Upper lobe of left lung (tissue), 6 donors: Measurements from ENCODE around the gene DVL3. TPM values are rescaled to one million over a fixed set of nuclear protein-coding genes. Genes with fewer than 3 reads are reported as not detected.
A peak's percentile ranks its signal among the peaks of the same experiment; 100 is the strongest.

Source experiments
- ATAC-seq, 2 donors: fragments of 200-7000 bp; cut with Tn5 transposase; one replicate each; pipeline ENCODE4 v1.9.1; 2022; ENCODE audit warnings: mild to moderate bottlenecking in 2 of 2, moderate library complexity in 2 of 2; ENCODE audit not compliant: low FRiP score in 2 of 2
- DNase-seq, 2 donors: peaks; one replicate each; pipeline ENCODE4 v3.0.0-alpha.2; 2019 to 2020
- H3K27ac ChIP-seq, 4 donors: fragments of 200-600 bp; sonication (generic); one replicate each; pipeline ENCODE4 v1.5.1; 2016 to 2019
- H3K27me3 ChIP-seq, 4 donors: fragments of 200-600 bp; sonication (generic); one replicate each; pipeline ENCODE4 v1.5.1; 2017 to 2019
- H3K36me3 ChIP-seq, 4 donors: fragments of 200-600 bp; sonication (generic); one replicate each; pipeline ENCODE4 v1.5.1; 2016 to 2019
- H3K4me1 ChIP-seq, 4 donors: fragments of 200-600 bp; sonication (generic); one replicate each; pipeline ENCODE4 v1.5.1; 2018 to 2019
- H3K4me3 ChIP-seq, 4 donors: fragments of 200-600 bp; sonication (generic); one replicate each; pipeline ENCODE4 v1.5.1; 2017 to 2019; ENCODE audit warnings: mild to moderate bottlenecking in 2 of 4, moderate library complexity in 1 of 4
- H3K9me3 ChIP-seq, 4 donors: fragments of 200-600 bp; sonication (generic); one replicate each; pipeline ENCODE4 v1.5.1; 2018 to 2019
- CTCF ChIP-seq, 6 experiments: fragments of 450-650 bp in 4 of 6; fragments of 200-600 bp in 2 of 6; sonication (generic) in 2 of 6; IDR thresholded peaks; one replicate each; pipeline ENCODE4 v1.5.1; 2016 to 2019; ENCODE audit warnings: antibody characterized with exemption in 6 of 6
- EP300 ChIP-seq, 4 donors: sonication (generic); formaldehyde crosslinking; IDR thresholded peaks; one replicate each; pipeline ENCODE4 v1.5.1; 2017; ENCODE audit warnings: antibody characterized with exemption in 4 of 4, control low read depth in 2 of 4
- POLR2A ChIP-seq, 4 donors: fragments of 450-650 bp; IDR thresholded peaks; one replicate each; pipeline ENCODE4 v1.5.1; 2016 to 2017; ENCODE audit warnings: antibody characterized with exemption in 4 of 4, mild to moderate bottlenecking in 2 of 4
- POLR2AphosphoS5 ChIP-seq, 2 donors: sonication (generic); formaldehyde crosslinking; IDR thresholded peaks; one replicate each; pipeline ENCODE4 v1.5.1; 2017; ENCODE audit warnings: antibody characterized with exemption in 2 of 2
- WGBS, 2 donors: methylation state at CpG; one replicate each; pipeline ENCODE4 v1.1.5; 2017 to 2018; 5-methylcytosine and 5-hydroxymethylcytosine counted together
- total RNA-seq, 6 donors: library from RNA; depleted of rRNA in 4 of 6; stranded (reverse); fragments of >200 nt in 4 of 6; gene quantifications; one replicate each; pipeline versions ENCODE4 v1.1.0 to v1.2.1, GENCODE V29; 2016 to 2021
- donor health status: DM: no; HTN: no; CAD: no; lungs with moderate emphysema.
- donor health status: DM: no; HTN: yes; CAD: no; lungs with severe emphysema.

Gene DVL3
- total RNA-seq, 6 donors from 2014 or later = 36.5 to 106 (median 62.8) TPM

- Histone ChIP-seq H3K27ac (peak overlapping the region in 3 of 4 donors; percentile 86 to 91 (median 86)), H3K4me3 (no peak overlapping the region)
- no peak for ATAC-seq
These were observed 29.5 kb downstream of the DVL3 start for GRCh38 chr3:184184546-184185230.

GRCh38 chr3:184185461-184186183 lies 30.4 kb downstream of the DVL3 start:
- peak overlapping the region; percentile 83 to 91 (median 86) for H3K27ac ChIP-seq
- no peaks in the 10 kb centered on the region for H3K9me3 ChIP-seq
- H3K27me3 ChIP-seq = no peaks in the 10 kb centered on the region
- peak overlapping the region; percentile 68 to 95 (median 78) for H3K4me3 ChIP-seq
- TF ChIP-seq POLR2A (IDR thresholded peaks at IDR 0.05) (no peak), CTCF (IDR thresholded peaks at IDR 0.05) (peak in 1 of 6 experiments; percentile 33), POLR2AphosphoS5 (IDR thresholded peaks at IDR 0.05) (peak in 1 of 2 donors; percentile 84), EP300 (IDR thresholded peaks at IDR 0.05) (peak in 1 of 4 donors; percentile 38)
- peaks cover 43 to 71% (median 63%) of the 10 kb centered on the region in 4 donors for H3K36me3 ChIP-seq
- DNase-seq (peak; percentile 99 to 100), ATAC-seq (peak; percentile 98)
- peaks cover 16 to 28% (median 20%) of the 10 kb centered on the region in 4 donors for H3K4me1 ChIP-seq
- 5 to 11% methylated on average over 24 to 38 of the region's 55 CpGs for WGBS, 2 donors

More at GRCh38 chr3:184184546-184185230, 29.5 kb downstream of the DVL3 start:
- DNase-seq = no peak
- Histone ChIP-seq H3K27me3 (no peaks in the 10 kb centered on the region), H3K36me3 (peaks cover 44 to 71% (median 65%) of the 10 kb centered on the region in 4 donors), H3K4me1 (peaks cover 16 to 28% (median 22%) of the 10 kb centered on the region in 4 donors), H3K9me3 (no peaks in the 10 kb centered on the region)
- TF ChIP-seq EP300 (IDR thresholded peaks at IDR 0.05) (no peak), CTCF (IDR thresholded peaks at IDR 0.05) (no peak), POLR2A (IDR thresholded peaks at IDR 0.05) (no peak), POLR2AphosphoS5 (IDR thresholded peaks at IDR 0.05) (no peak)
- WGBS, 2 donors = 93 to 97% methylated on average over 18 of the region's 18 CpGs

- ATAC-seq (peak; percentile 42 to 47), DNase-seq (peak; percentile 35 to 86)
- no peaks in the 10 kb centered on the region for H3K27me3 ChIP-seq
- H3K9me3 ChIP-seq = no peaks in the 10 kb centered on the region
- WGBS, 2 donors = 0 to 1% methylated on average over 16 to 45 of the region's 45 CpGs
- peaks cover 41 to 71% (median 63%) of the 10 kb centered on the region in 4 donors for H3K36me3 ChIP-seq
- TF ChIP-seq POLR2AphosphoS5 (IDR thresholded peaks at IDR 0.05) = peak; percentile 73 to 81
- TF ChIP-seq POLR2A (IDR thresholded peaks at IDR 0.05) = peak in 3 of 4 donors; percentile 61 to 76 (median 62)
- TF ChIP-seq EP300 (IDR thresholded peaks at IDR 0.05) = no peak
- no peak for TF ChIP-seq CTCF (IDR thresholded peaks at IDR 0.05)
- H3K4me3 ChIP-seq = peak within 1 kb of the TSS; percentile 68 to 95 (median 78)
- H3K4me1 ChIP-seq = peaks cover 16 to 28% (median 20%) of the 10 kb centered on the region in 4 donors
- H3K27ac ChIP-seq = peak within 1 kb of the TSS; percentile 83 to 91 (median 86)
These were observed 31.2 kb downstream of the DVL3 start, which contains the start of gene ABCF3 for GRCh38 chr3:184186184-184186901. Gene ABCF3, plus strand, starts transcription at chr3:184186199. Its CDS starts 9 bp downstream, at chr3:184186208.

GRCh38 chr3:184186902-184187207 lies 31.7 kb downstream of the DVL3 start:
- WGBS, 2 donors = 14 to 17% methylated on average over 2 to 3 of the region's 3 CpGs
- peaks cover 16 to 28% (median 20%) of the 10 kb centered on the region in 4 donors for H3K4me1 ChIP-seq
- H3K36me3 ChIP-seq = peaks cover 41 to 71% (median 63%) of the 10 kb centered on the region in 4 donors
- TF ChIP-seq EP300 (IDR thresholded peaks at IDR 0.05) (no peak), POLR2A (IDR thresholded peaks at IDR 0.05) (no peak), CTCF (IDR thresholded peaks at IDR 0.05) (no peak), POLR2AphosphoS5 (IDR thresholded peaks at IDR 0.05) (no peak)
- H3K27ac ChIP-seq = peak overlapping the region; percentile 83 to 91 (median 86)
- no peak for ATAC-seq
- peak overlapping the region; percentile 68 to 95 (median 78) for H3K4me3 ChIP-seq
- no peak for DNase-seq
- H3K27me3 ChIP-seq = no peaks in the 10 kb centered on the region
- no peaks in the 10 kb centered on the region for H3K9me3 ChIP-seq
